ENCODE measurements around the gene TANGO6.

The TANGO6 gene

GRCh38 chr16:68869492-68870088 is 26.3 kb downstream of the TANGO6 start:
- DNase-seq, result no peak

GRCh38 chr16:68873635-68874471 is 30.5 kb downstream of the TANGO6 start:
- DNase-seq, result no peak

GRCh38 chr16:68875871-68876270 is 32.5 kb downstream of the TANGO6 start:
- no peak for DNase-seq

- no peak for DNase-seq
Observed at GRCh38 chr16:68883685-68884084, 40.4 kb downstream of the TANGO6 start.

GRCh38 chr16:68884401-68884800 is 41.1 kb downstream of the TANGO6 start:
- no peak for DNase-seq

- no peak for DNase-seq
Observed at GRCh38 chr16:68884861-68885720, 41.8 kb downstream of the TANGO6 start.

- no peak for DNase-seq
Observed at GRCh38 chr16:68887107-68887506, 43.8 kb downstream of the TANGO6 start.

GRCh38 chr16:68889508-68890150 is 46.3 kb downstream of the TANGO6 start:
- DNase-seq, result no peak

GRCh38 chr16:68892214-68892613 is 48.9 kb downstream of the TANGO6 start:
- no peak for DNase-seq

- no peak for DNase-seq
Observed at GRCh38 chr16:68892898-68893297, 49.6 kb downstream of the TANGO6 start.

GRCh38 chr16:68893710-68894705 is 50.7 kb downstream of the TANGO6 start:
- peak; percentile 2 for DNase-seq

GRCh38 chr16:68894714-68895113 is 51.4 kb downstream of the TANGO6 start:
- no peak for DNase-seq

- no peak for DNase-seq
Observed at GRCh38 chr16:68898026-68898425, 54.7 kb downstream of the TANGO6 start.

- DNase-seq, result no peak
Observed at GRCh38 chr16:68900009-68900408, 56.7 kb downstream of the TANGO6 start.

- no peak for DNase-seq
Observed at GRCh38 chr16:68902003-68902968, 59.0 kb downstream of the TANGO6 start.

GRCh38 chr16:68902969-68903345 is 59.6 kb downstream of the TANGO6 start:
- DNase-seq, result no peak

GRCh38 chr16:68907297-68907696 is 64.0 kb downstream of the TANGO6 start:
- no peak for DNase-seq

GRCh38 chr16:68907781-68908181 is 64.5 kb downstream of the TANGO6 start:
- no peak for DNase-seq

GRCh38 chr16:68909099-68909733 is 65.9 kb downstream of the TANGO6 start:
- no peak for DNase-seq

- DNase-seq, result no peak
Observed at GRCh38 chr16:68910051-68910450, 66.7 kb downstream of the TANGO6 start.

All from KG1 (cell line).